ENCODE data around the gene GABARAP. TPM values are rescaled to one million over a fixed set of nuclear protein-coding genes. Genes with fewer than 3 reads are reported as not detected.

Gene GABARAP
- total RNA-seq, 1 experiment from 2014 or later, result 228 TPM

DNA sequence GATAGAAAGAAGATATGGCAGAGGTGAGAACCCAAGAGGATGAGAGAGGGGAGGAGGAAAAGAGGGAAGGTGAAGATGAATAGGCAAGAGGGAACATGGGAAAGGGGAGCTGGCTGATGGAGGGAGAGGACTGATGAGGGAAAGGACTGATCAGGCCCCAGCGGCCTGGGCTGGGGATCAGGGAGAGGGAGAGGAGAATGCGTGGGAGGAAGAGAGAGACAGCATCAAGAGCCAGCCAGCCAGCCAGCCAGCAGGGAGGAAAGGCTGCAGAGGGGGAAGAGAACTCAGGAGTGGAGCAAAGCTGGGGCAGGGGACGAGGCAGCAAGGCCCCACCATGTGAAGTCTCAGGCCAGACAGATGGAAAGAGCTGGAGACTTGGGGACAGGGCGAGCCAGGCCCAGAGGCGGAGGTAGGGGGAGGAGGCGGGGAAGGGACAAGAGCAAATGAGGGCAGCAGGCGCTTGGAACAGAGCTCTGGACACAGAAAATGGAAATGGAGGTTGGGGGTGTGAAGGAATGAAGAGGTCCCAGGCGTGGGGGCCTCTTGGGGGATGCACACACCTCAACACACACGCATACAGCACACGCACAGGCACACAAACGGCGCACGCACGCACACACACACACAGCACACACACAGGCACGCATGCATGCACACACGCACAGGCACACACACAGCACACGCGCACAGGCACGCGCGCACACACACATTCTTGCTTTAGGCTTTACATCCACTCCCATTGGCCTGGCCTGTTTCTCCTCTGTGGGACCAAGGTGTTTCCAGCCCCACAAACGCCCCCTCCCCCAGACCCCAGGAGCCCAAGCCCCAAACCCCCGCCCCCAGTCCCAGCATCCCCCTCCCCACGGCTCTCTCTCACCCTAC is 34.9 kb downstream of the GABARAP start (continued):
- TF ChIP-seq, protein P1, sequence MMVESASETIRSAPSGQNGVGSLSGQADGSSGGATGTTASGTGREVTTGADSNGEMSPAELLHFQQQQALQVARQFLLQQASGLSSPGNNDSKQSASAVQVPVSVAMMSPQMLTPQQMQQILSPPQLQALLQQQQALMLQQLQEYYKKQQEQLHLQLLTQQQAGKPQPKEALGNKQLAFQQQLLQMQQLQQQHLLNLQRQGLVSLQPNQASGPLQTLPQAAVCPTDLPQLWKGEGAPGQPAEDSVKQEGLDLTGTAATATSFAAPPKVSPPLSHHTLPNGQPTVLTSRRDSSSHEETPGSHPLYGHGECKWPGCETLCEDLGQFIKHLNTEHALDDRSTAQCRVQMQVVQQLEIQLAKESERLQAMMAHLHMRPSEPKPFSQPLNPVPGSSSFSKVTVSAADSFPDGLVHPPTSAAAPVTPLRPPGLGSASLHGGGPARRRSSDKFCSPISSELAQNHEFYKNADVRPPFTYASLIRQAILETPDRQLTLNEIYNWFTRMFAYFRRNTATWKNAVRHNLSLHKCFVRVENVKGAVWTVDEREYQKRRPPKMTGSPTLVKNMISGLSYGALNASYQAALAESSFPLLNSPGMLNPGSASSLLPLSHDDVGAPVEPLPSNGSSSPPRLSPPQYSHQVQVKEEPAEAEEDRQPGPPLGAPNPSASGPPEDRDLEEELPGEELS (CRISPR knock-in tag; IDR thresholded peaks at IDR 0.05), result no peak
- TF ChIP-seq, protein P2, sequence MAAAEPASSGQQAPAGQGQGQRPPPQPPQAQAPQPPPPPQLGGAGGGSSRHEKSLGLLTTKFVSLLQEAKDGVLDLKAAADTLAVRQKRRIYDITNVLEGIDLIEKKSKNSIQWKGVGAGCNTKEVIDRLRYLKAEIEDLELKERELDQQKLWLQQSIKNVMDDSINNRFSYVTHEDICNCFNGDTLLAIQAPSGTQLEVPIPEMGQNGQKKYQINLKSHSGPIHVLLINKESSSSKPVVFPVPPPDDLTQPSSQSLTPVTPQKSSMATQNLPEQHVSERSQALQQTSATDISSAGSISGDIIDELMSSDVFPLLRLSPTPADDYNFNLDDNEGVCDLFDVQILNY (CRISPR knock-in tag; IDR thresholded peaks at IDR 0.05), result no peak
- no peak for TF ChIP-seq NR3C1 (CRISPR knock-in tag; conservative IDR thresholded peaks at IDR 0.05; ENCODE audit: low read depth)
- no peak for TF ChIP-seq ETV6 (CRISPR knock-in tag; IDR thresholded peaks at IDR 0.05)
- no peak for TF ChIP-seq GABPB1 (CRISPR knock-in tag; IDR thresholded peaks at IDR 0.05)

DNA sequence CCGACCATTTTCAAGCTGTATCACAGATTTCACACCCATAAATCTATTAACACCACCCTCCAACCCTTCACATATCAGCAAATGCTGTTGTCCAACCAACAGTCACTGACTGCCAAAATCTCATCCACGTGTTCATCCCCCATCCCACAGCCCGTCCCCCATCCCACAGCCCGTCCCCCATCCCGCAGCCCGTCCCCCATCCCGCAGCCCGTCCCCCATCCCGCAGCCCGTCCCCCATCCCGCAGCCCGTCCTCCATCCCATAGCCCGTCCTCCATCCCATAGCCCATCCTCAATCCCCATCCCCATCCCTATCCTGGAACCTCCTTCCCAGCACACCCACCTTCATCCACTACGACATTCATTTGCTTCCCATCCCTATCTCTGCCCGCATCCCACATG is 36.7 kb downstream of the GABARAP start:
- Mint-ChIP-seq H3K4me1 (peaks cover 44% of the 10 kb centered on the region), H3K4me3 (peak overlapping the region; percentile 71), H3K36me3 (peaks cover 21% of the 10 kb centered on the region), H3K27ac (peak overlapping the region; percentile 78), H3K9me3 (no peaks in the 10 kb centered on the region), H3K27me3 (ENCODE audit: low read depth) (no peaks in the 10 kb centered on the region)
- TF ChIP-seq, protein P3, sequence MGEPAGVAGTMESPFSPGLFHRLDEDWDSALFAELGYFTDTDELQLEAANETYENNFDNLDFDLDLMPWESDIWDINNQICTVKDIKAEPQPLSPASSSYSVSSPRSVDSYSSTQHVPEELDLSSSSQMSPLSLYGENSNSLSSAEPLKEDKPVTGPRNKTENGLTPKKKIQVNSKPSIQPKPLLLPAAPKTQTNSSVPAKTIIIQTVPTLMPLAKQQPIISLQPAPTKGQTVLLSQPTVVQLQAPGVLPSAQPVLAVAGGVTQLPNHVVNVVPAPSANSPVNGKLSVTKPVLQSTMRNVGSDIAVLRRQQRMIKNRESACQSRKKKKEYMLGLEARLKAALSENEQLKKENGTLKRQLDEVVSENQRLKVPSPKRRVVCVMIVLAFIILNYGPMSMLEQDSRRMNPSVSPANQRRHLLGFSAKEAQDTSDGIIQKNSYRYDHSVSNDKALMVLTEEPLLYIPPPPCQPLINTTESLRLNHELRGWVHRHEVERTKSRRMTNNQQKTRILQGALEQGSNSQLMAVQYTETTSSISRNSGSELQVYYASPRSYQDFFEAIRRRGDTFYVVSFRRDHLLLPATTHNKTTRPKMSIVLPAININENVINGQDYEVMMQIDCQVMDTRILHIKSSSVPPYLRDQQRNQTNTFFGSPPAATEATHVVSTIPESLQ (CRISPR knock-in tag; IDR thresholded peaks at IDR 0.05), result no peak
- no peak for TF ChIP-seq ELF4 (CRISPR knock-in tag; IDR thresholded peaks at IDR 0.05; ENCODE audit: low read depth)
- no peak for TF ChIP-seq FOXJ3 (CRISPR knock-in tag; IDR thresholded peaks at IDR 0.05; ENCODE audit: borderline replicate concordance)
- TF ChIP-seq, protein P4, sequence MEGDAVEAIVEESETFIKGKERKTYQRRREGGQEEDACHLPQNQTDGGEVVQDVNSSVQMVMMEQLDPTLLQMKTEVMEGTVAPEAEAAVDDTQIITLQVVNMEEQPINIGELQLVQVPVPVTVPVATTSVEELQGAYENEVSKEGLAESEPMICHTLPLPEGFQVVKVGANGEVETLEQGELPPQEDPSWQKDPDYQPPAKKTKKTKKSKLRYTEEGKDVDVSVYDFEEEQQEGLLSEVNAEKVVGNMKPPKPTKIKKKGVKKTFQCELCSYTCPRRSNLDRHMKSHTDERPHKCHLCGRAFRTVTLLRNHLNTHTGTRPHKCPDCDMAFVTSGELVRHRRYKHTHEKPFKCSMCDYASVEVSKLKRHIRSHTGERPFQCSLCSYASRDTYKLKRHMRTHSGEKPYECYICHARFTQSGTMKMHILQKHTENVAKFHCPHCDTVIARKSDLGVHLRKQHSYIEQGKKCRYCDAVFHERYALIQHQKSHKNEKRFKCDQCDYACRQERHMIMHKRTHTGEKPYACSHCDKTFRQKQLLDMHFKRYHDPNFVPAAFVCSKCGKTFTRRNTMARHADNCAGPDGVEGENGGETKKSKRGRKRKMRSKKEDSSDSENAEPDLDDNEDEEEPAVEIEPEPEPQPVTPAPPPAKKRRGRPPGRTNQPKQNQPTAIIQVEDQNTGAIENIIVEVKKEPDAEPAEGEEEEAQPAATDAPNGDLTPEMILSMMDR (IDR thresholded peaks at IDR 0.05), result no peak
- no peak for TF ChIP-seq GTF2I (CRISPR knock-in tag; conservative IDR thresholded peaks at IDR 0.05)
- no peak for TF ChIP-seq ZNF138 (CRISPR knock-in tag; conservative IDR thresholded peaks at IDR 0.05)
- TF ChIP-seq TCF7 (CRISPR knock-in tag; IDR thresholded peaks at IDR 0.05; ENCODE audit: low read depth), result no peak
- TF ChIP-seq, protein P5, sequence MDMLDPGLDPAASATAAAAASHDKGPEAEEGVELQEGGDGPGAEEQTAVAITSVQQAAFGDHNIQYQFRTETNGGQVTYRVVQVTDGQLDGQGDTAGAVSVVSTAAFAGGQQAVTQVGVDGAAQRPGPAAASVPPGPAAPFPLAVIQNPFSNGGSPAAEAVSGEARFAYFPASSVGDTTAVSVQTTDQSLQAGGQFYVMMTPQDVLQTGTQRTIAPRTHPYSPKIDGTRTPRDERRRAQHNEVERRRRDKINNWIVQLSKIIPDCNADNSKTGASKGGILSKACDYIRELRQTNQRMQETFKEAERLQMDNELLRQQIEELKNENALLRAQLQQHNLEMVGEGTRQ (CRISPR knock-in tag; IDR thresholded peaks at IDR 0.05), result no peak
- no peak for TF ChIP-seq NFYB (CRISPR knock-in tag; conservative IDR thresholded peaks at IDR 0.05; ENCODE audit: low read depth)
- no peak for TF ChIP-seq TEAD1 (CRISPR knock-in tag; IDR thresholded peaks at IDR 0.05)
- TF ChIP-seq IRF2 (CRISPR knock-in tag; IDR thresholded peaks at IDR 0.05; ENCODE audit: borderline replicate concordance, low read depth), result no peak
- ChIA-PET POLR2A (no interaction called here), CTCF (interaction anchor here (0.6 kb wide), 1 partner anchor 161 kb away, joined by 3 read pairs; no protein-coding TSS in a partner anchor)
- DNase-seq (ENCODE audit: low spot score) (no peak), ATAC-seq (no peak)

Measured in WTC11 (cell line).